Astrocyte (in vitro differentiated cells and primary cell): ENCODE data around the gene OSBPL3. TPM values are rescaled to one million over a fixed set of nuclear protein-coding genes. Genes with fewer than 3 reads are reported as not detected.
"Not testable (repeated sequence)": the region's sequence is repeated elsewhere in the genome, so short reads cannot be mapped to it uniquely, and the experiment has no call there.

Experiments
- DNase-seq: peaks from one replicate; pipeline ENCODE4 v3.0.0-alpha.2; 2010; ENCODE audit warnings: low read depth
- FAIRE-seq: peaks from 2 replicates; lab custom pipeline; 2011; peaks lifted over from hg19 to GRCh38; lab: Jason Lieb, UNC
- H2AFZ ChIP-seq: 2 replicates; pipeline ENCODE4 v1.6.0; 2012; ENCODE audit warnings: low read depth, low read length, inconsistent platforms
- H3K27ac ChIP-seq: 2 replicates; pipeline ENCODE4 v1.5.1; 2011; ENCODE audit warnings: low read depth, low read length, inconsistent platforms
- H3K27me3 ChIP-seq: 2 replicates; pipeline ENCODE4 v1.6.0; 2011; ENCODE audit warnings: low read length, inconsistent platforms; ENCODE audit not compliant: insufficient read depth
- H3K36me3 ChIP-seq: 2 replicates; pipeline ENCODE4 v1.5.1; 2011; ENCODE audit warnings: low read length, inconsistent platforms; ENCODE audit not compliant: insufficient read depth
- H3K4me1 ChIP-seq: 2 replicates; pipeline ENCODE4 v1.5.1; 2011; ENCODE audit warnings: low read length, inconsistent platforms; ENCODE audit not compliant: insufficient read depth
- H3K4me2 ChIP-seq: 2 replicates; pipeline ENCODE4 v1.6.0; 2012; ENCODE audit warnings: low read length, inconsistent platforms
- H3K4me3 ChIP-seq: 2 replicates; pipeline ENCODE4 v1.5.1; 2011; ENCODE audit warnings: low read depth, mild to moderate bottlenecking, low read length, inconsistent platforms; ENCODE audit not compliant: insufficient read depth
- H3K79me2 ChIP-seq: 2 replicates; pipeline ENCODE4 v1.6.0; 2012; ENCODE audit warnings: mild to moderate bottlenecking, low read length, inconsistent platforms; ENCODE audit not compliant: insufficient read depth
- H3K9ac ChIP-seq: 2 replicates; pipeline ENCODE4 v1.6.0; 2012; ENCODE audit warnings: mild to moderate bottlenecking, low read length, inconsistent platforms
- H3K9me3 ChIP-seq: 2 replicates; pipeline ENCODE4 v1.5.1; 2012; ENCODE audit warnings: low read depth, mild to moderate bottlenecking, low read length, inconsistent platforms; ENCODE audit not compliant: insufficient read depth
- H4K20me1 ChIP-seq: 2 replicates; pipeline ENCODE4 v1.6.0; 2012; ENCODE audit warnings: low read length, inconsistent platforms; ENCODE audit not compliant: insufficient read depth
- H3K27ac Mint-ChIP-seq: one replicate; pipeline ENCODE4 v1.8.0; 2021; ENCODE audit warnings: mild to moderate bottlenecking, mixed read lengths; ENCODE audit not compliant: unreplicated experiment
- H3K27me3 Mint-ChIP-seq: one replicate; pipeline ENCODE4 v1.8.0; 2021; ENCODE audit warnings: low read depth, mixed read lengths; ENCODE audit not compliant: unreplicated experiment
- H3K36me3 Mint-ChIP-seq: one replicate; pipeline ENCODE4 v1.8.0; 2021; ENCODE audit warnings: low read depth, mixed read lengths; ENCODE audit not compliant: unreplicated experiment
- H3K4me1 Mint-ChIP-seq: one replicate; pipeline ENCODE4 v1.8.0; 2021; ENCODE audit warnings: low read depth, mixed read lengths; ENCODE audit not compliant: unreplicated experiment
- H3K4me3 Mint-ChIP-seq: one replicate; pipeline ENCODE4 v1.8.0; 2021; ENCODE audit warnings: mild to moderate bottlenecking, moderate library complexity, mixed read lengths; ENCODE audit not compliant: unreplicated experiment
- H3K9me3 Mint-ChIP-seq: one replicate; pipeline ENCODE4 v1.8.0; 2021; ENCODE audit warnings: mild to moderate bottlenecking, mixed read lengths; ENCODE audit not compliant: unreplicated experiment
- EZH2 ChIP-seq: IDR thresholded peaks from 2 replicates; pipeline ENCODE4 v1.6.1; 2012; ENCODE audit warnings: mild to moderate bottlenecking, low read length, inconsistent platforms; ENCODE audit not compliant: insufficient read depth
- total RNA-seq: library from RNA; stranded (reverse); gene quantifications from 2 replicates; pipeline ENCODE4 v1.2.1, GENCODE V29; 2021
- TF ChIP-seq, protein P1 (sequence below): IDR thresholded peaks from 2 replicates; pipeline ENCODE4 v1.5.1; 2011; ENCODE audit warnings: low read depth, mild to moderate bottlenecking, inconsistent platforms, low read length, moderate library complexity; ENCODE audit not compliant: insufficient read depth

Gene OSBPL3
- total RNA-seq, 1 donor from 2014 or later, result 62.9 TPM

DNA sequence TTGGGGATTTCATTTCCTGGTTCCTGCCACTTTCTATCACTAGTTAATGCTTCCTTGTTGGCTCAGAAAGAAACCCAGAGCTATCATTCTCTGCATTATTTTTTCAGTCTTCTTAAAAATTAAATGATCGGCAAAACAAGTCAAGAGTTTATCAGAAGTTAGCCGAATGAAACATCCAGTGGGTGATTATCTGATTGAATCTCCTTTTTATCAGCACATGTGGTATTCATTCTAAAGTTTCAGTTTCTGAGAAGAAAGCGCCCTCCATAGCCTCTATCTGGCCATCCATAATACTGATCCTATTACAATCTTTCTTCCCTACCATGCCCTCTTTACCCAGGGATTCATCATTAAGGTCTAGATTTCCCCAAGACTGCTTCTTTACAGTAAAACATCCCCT is 71.8 kb downstream of the OSBPL3 start:
- Mint-ChIP-seq H3K4me1 (peaks cover 14% of the 10 kb centered on the region), H3K27me3 (no peaks in the 10 kb centered on the region), H3K9me3 (no peaks in the 10 kb centered on the region), H3K27ac (no peak overlapping the region), H3K36me3 (peaks cover 13% of the 10 kb centered on the region), H3K4me3 (no peak overlapping the region)
- Histone ChIP-seq H3K36me3 (no peaks in the 10 kb centered on the region), H3K27me3 (no peaks in the 10 kb centered on the region), H3K4me1 (peaks cover 42% of the 10 kb centered on the region), H3K27ac (peak overlapping the region; percentile 67), H3K4me2 (peak overlapping the region; percentile 82), H3K9ac (peak overlapping the region; percentile 62), H3K9me3 (no peaks in the 10 kb centered on the region), H3K4me3 (peak overlapping the region; percentile 22), H4K20me1 (peaks cover 20% of the 10 kb centered on the region), H3K79me2 (peaks cover 74% of the 10 kb centered on the region), H2AFZ (no peak overlapping the region)
- TF ChIP-seq, protein P1, sequence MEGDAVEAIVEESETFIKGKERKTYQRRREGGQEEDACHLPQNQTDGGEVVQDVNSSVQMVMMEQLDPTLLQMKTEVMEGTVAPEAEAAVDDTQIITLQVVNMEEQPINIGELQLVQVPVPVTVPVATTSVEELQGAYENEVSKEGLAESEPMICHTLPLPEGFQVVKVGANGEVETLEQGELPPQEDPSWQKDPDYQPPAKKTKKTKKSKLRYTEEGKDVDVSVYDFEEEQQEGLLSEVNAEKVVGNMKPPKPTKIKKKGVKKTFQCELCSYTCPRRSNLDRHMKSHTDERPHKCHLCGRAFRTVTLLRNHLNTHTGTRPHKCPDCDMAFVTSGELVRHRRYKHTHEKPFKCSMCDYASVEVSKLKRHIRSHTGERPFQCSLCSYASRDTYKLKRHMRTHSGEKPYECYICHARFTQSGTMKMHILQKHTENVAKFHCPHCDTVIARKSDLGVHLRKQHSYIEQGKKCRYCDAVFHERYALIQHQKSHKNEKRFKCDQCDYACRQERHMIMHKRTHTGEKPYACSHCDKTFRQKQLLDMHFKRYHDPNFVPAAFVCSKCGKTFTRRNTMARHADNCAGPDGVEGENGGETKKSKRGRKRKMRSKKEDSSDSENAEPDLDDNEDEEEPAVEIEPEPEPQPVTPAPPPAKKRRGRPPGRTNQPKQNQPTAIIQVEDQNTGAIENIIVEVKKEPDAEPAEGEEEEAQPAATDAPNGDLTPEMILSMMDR, result no peak
- no peak for TF ChIP-seq EZH2
- no peak for DNase-seq
- FAIRE-seq, result no peak

DNA sequence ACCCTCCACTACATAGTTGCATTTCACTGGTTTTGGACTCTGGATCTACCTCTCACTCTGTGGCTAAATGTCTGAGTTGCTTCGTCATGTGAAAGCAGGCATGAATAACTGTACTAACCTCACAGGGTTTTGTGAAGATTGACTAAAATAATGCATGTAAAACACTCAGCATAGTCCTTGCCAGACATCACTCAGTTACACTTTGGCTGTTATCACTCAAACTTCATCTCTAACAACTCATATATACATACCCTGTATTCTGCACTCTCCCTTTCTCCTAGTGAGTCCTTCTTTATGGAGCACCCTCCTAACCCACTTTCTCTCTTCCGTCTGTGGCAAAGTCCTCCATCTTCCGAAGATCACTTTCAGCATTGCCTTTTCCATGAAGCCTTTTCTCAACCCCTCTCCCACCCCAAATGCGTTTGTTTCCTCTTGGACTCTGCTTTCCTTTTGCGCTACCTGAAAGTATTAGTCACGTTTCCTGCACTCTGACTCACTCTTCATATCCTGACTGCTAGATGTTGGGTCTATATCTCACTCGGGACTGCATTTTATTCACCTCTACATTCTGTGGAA is 72.6 kb downstream of the OSBPL3 start:
- Histone ChIP-seq H3K4me3 (peak overlapping the region; percentile 22), H3K79me2 (peaks cover 73% of the 10 kb centered on the region), H3K9me3 (no peaks in the 10 kb centered on the region), H3K36me3 (no peaks in the 10 kb centered on the region), H3K9ac (peak overlapping the region; percentile 62), H3K27ac (peak overlapping the region; percentile 67), H3K27me3 (no peaks in the 10 kb centered on the region), H4K20me1 (peaks cover 21% of the 10 kb centered on the region), H3K4me1 (peaks cover 42% of the 10 kb centered on the region), H3K4me2 (peak overlapping the region; percentile 82), H2AFZ (no peak overlapping the region)
- H3K27ac Mint-ChIP-seq, result no peak overlapping the region
- peaks cover 11% of the 10 kb centered on the region for H3K36me3 Mint-ChIP-seq
- H3K27me3 Mint-ChIP-seq, result no peaks in the 10 kb centered on the region
- DNase-seq (peak; percentile 85), FAIRE-seq (no peak)
- no peak for TF ChIP-seq EZH2
- TF ChIP-seq, protein P1, result no peak
- peaks cover 15% of the 10 kb centered on the region for H3K4me1 Mint-ChIP-seq
- H3K9me3 Mint-ChIP-seq, result no peaks in the 10 kb centered on the region
- H3K4me3 Mint-ChIP-seq, result no peak overlapping the region

DNA sequence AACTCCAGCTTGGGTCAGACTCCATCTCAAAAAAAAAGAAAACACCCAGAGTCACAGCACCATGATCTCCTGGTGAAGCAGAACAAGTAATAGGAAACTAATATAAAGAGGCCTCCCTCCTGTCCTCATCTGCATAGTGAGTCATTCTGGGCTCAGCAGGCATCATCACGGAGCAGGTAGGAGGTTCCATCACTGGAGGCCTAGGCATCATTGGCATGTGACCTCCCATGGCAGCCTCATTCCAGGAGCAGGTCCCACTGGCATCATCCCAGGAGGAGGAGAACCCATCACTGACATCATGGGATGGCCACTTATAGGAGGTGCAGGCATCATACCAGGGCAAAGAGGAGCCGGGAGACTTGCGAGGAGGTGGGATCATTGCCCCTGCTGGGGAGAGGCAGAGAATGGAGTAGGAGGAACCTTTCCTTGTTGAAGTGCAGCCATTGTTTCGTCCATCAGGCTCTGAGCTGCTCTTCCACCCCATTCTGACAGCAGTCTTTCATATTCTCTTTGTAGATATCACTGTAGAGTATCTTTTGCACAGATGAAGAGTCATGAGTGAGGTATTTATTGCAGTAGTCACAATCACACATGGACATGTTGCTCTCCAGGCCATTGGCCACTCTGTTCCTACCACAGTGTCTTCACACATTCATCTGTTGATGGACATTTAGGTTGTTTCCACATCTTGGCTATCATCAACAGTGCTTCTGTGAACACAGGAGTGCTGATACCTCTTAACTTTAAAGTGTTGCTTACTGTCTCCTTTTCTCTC is 73.8 kb downstream of the OSBPL3 start:
- Mint-ChIP-seq H3K27ac (no peak overlapping the region), H3K4me1 (peaks cover 20% of the 10 kb centered on the region), H3K36me3 (peaks cover 13% of the 10 kb centered on the region), H3K27me3 (no peaks in the 10 kb centered on the region), H3K9me3 (no peaks in the 10 kb centered on the region), H3K4me3 (no peak overlapping the region)
- Histone ChIP-seq H3K27me3 (no peaks in the 10 kb centered on the region), H3K27ac (peak overlapping the region; percentile 67), H3K4me2 (peak overlapping the region; percentile 82), H4K20me1 (peaks cover 21% of the 10 kb centered on the region), H2AFZ (no peak overlapping the region), H3K4me1 (peaks cover 39% of the 10 kb centered on the region), H3K4me3 (no peak overlapping the region), H3K9me3 (no peaks in the 10 kb centered on the region), H3K36me3 (no peaks in the 10 kb centered on the region), H3K79me2 (peaks cover 77% of the 10 kb centered on the region), H3K9ac (peak overlapping the region; percentile 62)
- no peak for DNase-seq
- no peak for FAIRE-seq
- TF ChIP-seq, protein P1, result no peak
- no peak for TF ChIP-seq EZH2

DNA sequence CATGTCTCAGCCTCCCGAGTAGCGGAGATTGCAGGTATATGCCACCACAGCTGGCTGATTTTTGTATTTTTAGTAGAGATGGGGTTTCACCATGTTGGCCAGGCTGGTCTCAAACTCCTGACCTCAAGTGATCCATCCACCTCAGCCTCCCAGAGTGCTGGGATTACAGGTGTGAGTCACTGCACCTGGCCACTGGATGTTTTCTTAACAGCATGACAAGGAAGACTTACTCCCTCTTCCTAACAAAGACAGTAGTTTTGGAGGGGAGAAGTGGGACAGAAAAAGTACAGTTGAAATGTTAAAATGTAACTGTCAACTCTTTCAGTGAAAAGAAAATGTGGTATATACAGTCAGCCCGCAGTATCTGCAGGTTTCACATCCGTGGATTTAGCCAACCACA is 76.0 kb downstream of the OSBPL3 start:
- peaks cover 33% of the 10 kb centered on the region for H3K4me1 ChIP-seq
- not testable (repeated sequence) for H3K4me3 Mint-ChIP-seq

More for the DNA sequence above, 76.0 kb downstream of the OSBPL3 start:
- Histone ChIP-seq H3K79me2 (peaks cover 80% of the 10 kb centered on the region), H4K20me1 (peaks cover 17% of the 10 kb centered on the region)
- H3K27me3 ChIP-seq, H3K4me2 ChIP-seq, FAIRE-seq, DNase-seq, H3K27ac Mint-ChIP-seq, H3K27me3 Mint-ChIP-seq, H3K9me3 Mint-ChIP-seq, H3K27ac ChIP-seq, H3K36me3 ChIP-seq, H3K4me3 ChIP-seq, H3K9ac ChIP-seq, H3K9me3 ChIP-seq, H2AFZ ChIP-seq: not testable (repeated sequence)
- H3K36me3 Mint-ChIP-seq, result peaks cover 11% of the 10 kb centered on the region
- peaks cover 18% of the 10 kb centered on the region for H3K4me1 Mint-ChIP-seq
